Measurements from ENCODE around the gene UTP20. TPM values are rescaled to one million over a fixed set of nuclear protein-coding genes. Genes with fewer than 3 reads are reported as not detected.

The UTP20 gene
- total RNA-seq, 1 donor from 2014 or later: 47.4 TPM

DNA sequence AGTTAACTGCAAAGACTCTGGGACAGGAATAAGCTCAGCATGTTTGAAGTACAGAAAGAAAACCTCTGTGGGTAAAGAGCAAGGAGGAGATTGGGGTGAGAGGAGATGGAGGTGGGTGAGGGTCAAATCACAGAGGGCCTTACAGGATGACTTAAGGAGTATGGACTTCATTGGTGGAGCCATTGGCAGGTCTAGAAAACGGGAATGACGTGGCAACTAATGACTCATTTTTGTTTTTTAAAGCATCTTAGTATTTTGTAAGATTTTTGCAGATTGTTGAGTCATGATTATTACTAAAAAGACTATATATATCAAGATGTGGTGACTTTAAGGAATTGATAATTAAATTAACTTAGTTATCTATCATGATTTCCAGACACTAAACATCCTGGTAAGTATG lies 18.5 kb downstream of the UTP20 start:
- intact Hi-C loops (cut with micrococcal nuclease): no loop called here

DNA sequence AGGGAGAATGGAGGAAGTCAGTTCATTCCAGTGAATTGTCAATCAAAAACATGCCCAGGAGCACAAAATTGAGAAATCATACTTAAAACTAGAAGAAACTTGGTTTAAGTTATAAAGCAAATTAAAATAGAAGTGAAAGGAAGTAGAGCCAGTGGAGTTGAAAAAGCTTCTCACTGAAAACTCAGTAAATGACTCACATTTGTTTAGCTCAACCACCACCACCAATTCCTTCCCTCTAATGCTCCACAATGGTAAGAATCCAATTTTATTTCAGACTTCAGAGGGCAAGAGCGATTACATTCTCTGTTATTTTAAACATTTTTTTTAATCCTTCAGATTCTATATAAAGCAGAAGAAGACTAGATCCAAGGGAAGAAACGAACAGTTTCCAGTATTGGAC lies 19.4 kb downstream of the UTP20 start:
- H3K9me3 Mint-ChIP-seq: no peaks in the 10 kb centered on the region
- no peak overlapping the region for H3K4me3 Mint-ChIP-seq
- no peak overlapping the region for H3K27ac Mint-ChIP-seq
- no peak for DNase-seq
- H3K4me1 Mint-ChIP-seq: no peaks in the 10 kb centered on the region
- no peaks in the 10 kb centered on the region for H3K27me3 Mint-ChIP-seq
- intact Hi-C loops (cut with micrococcal nuclease): no loop called here
- peaks cover 54% of the 10 kb centered on the region for H3K36me3 Mint-ChIP-seq (ENCODE audit: low read depth)

More for the DNA sequence above, 18.5 kb downstream of the UTP20 start:
- no peak overlapping the region for H3K27ac Mint-ChIP-seq
- no peaks in the 10 kb centered on the region for H3K9me3 Mint-ChIP-seq
- H3K36me3 Mint-ChIP-seq (ENCODE audit: low read depth): peaks cover 54% of the 10 kb centered on the region
- no peak for DNase-seq
- H3K27me3 Mint-ChIP-seq: no peaks in the 10 kb centered on the region
- H3K4me3 Mint-ChIP-seq: no peak overlapping the region
- no peaks in the 10 kb centered on the region for H3K4me1 Mint-ChIP-seq

DNA sequence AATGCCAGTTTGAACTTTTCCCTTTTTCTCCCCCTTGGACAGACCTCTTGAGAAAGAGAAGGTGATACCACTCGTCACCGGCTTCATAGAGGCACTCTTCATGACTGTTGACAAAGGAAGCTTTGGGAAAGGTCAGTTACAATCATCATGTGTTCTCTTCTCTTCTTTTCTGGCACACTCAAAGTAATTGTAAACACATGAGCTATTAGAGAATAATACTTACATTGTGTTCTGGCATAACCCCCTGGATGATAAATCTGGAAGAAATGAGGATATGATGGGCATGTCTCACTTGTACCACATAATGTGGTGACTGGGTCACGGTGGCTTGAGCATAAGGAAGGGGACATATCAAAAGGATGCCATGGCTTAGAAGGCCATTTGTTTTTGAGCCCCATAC lies 20.0 kb downstream of the UTP20 start:
- Mint-ChIP-seq H3K36me3 (ENCODE audit: low read depth) (peaks cover 56% of the 10 kb centered on the region), H3K27ac (no peak overlapping the region), H3K27me3 (no peaks in the 10 kb centered on the region), H3K9me3 (no peaks in the 10 kb centered on the region), H3K4me1 (no peaks in the 10 kb centered on the region), H3K4me3 (no peak overlapping the region)
- intact Hi-C loops (cut with micrococcal nuclease): no loop called here
- DNase-seq: no peak

DNA sequence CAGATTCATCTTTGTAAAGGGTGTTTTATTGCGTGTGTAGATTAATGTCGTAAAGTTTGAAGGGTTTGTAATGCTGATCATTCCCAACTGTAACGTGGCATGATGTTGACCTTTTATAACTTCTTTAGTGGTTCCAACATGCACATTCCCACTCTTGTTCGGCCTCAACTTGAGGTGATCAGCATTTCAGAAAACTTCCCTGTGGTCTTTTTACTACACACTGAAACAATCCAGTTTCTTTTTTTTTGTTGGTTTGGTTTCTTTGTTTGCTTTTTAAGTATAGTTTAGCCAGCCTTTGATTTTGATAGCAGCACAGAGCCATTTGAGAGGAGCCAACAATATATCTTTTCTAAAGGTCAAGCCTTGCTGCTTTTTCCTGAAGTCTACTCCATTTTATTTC lies 22.8 kb downstream of the UTP20 start:
- H3K27me3 Mint-ChIP-seq: no peaks in the 10 kb centered on the region
- no peak overlapping the region for H3K4me3 Mint-ChIP-seq
- H3K27ac Mint-ChIP-seq: no peak overlapping the region
- H3K4me1 Mint-ChIP-seq: no peaks in the 10 kb centered on the region
- intact Hi-C loops (cut with micrococcal nuclease): no loop called here
- DNase-seq: no peak
- H3K36me3 Mint-ChIP-seq (ENCODE audit: low read depth): peaks cover 63% of the 10 kb centered on the region
- H3K9me3 Mint-ChIP-seq: no peaks in the 10 kb centered on the region

DNA sequence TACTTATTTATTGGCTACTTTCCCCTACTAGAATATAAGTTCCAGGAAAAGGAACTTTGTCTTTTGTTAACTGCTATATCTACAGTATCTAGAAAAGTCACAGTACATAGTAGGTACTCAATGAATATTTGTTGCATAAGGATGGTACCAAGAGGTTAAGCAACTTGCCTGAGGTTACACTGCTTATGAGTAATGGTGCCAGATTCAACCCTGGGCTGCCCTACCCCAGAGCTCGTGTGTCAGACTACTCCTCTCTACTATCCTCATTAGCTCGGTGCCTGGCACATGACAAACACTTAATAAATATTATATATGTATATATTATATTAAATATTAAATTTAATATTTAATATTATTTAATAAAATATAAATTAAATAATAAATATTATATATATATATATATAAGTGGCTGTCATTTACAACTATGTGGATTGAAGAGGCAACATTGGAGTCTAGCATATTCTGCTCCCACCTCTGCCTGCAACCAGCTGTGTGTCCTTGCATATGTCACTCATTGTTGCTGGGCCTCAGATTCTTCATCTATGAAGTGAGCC lies 25.4 kb downstream of the UTP20 start:
- H3K9me3 Mint-ChIP-seq: no peaks in the 10 kb centered on the region
- peaks cover 61% of the 10 kb centered on the region for H3K36me3 Mint-ChIP-seq (ENCODE audit: low read depth)
- no peaks in the 10 kb centered on the region for H3K27me3 Mint-ChIP-seq
- no peaks in the 10 kb centered on the region for H3K4me1 Mint-ChIP-seq
- H3K27ac Mint-ChIP-seq: peak overlapping the region; percentile 13
- H3K4me3 Mint-ChIP-seq: no peak overlapping the region
- intact Hi-C loops (cut with micrococcal nuclease): no loop called here
- no peak for DNase-seq

DNA sequence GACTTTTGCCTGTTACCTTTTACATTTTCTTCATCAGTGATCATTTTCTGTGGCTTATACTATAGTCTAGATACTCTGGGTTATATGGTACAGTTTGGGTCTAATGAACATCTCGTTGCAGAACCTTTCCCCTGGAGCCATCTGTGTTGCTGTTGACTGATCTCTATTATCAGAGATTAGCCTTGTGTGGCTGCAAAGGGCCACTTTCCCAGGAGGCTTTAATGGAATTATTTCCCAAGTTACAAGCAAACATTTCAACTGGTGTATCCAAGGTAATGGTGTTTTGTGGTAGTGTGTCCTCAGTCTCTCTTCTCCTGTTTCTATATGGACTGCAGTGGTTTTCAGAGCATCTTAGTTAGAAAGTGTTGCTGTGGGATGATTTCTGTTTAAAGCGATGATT lies 25.9 kb downstream of the UTP20 start:
- no peaks in the 10 kb centered on the region for H3K9me3 Mint-ChIP-seq
- intact Hi-C loops (cut with micrococcal nuclease): no loop called here

DNA sequence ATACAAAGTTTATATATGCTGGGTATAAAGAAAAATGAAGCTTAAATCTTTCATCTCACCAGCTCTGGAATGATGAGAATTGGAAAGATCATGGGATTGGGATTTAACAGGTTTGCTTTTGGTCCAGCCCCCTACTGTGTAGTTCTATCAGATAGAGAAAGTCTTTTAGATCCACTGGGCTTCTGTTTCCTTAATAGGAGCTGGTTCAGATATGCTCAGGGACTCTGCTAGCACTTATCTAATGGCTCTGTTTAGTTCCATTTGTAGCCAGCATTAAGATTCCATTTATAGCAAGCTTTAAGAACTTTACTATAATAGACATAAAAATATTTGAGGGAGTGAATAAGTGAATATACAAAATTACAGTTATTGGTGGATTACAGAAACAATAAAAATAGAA lies 42.6 kb downstream of the UTP20 start:
- intact Hi-C loops (cut with micrococcal nuclease): loop anchor here (5.0 kb wide), 1 partner anchor 495 kb away; no protein-coding TSS in a partner anchor
- H3K36me3 Mint-ChIP-seq (ENCODE audit: low read depth): peaks cover 40% of the 10 kb centered on the region

More for the DNA sequence above, 25.9 kb downstream of the UTP20 start:
- no peak overlapping the region for H3K4me3 Mint-ChIP-seq
- peaks cover 63% of the 10 kb centered on the region for H3K36me3 Mint-ChIP-seq (ENCODE audit: low read depth)
- H3K27ac Mint-ChIP-seq: no peak overlapping the region
- H3K4me1 Mint-ChIP-seq: no peaks in the 10 kb centered on the region
- DNase-seq: no peak
- H3K27me3 Mint-ChIP-seq: no peaks in the 10 kb centered on the region

DNA sequence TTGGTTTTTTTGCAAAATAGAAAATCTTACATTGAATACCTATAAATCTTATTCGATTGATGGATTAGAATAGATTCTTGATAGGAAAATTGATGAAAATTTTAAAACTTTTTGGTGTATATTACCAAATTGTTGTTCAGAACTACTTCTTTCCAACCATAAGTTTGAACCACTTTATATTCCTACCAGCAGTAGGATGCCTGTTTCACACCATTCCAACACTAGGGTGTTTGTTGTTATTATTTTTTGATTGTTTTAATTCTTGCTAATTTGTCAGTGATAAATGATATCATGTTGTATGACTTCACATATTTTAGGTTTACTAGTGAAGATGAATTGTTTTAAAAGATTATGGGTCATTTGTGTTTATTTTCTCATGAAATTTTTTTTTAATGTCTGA lies 43.4 kb downstream of the UTP20 start:
- H3K36me3 Mint-ChIP-seq (ENCODE audit: low read depth): peaks cover 37% of the 10 kb centered on the region
- intact Hi-C loops (cut with micrococcal nuclease): loop anchor here (5.0 kb wide), 1 partner anchor 496 kb away; no protein-coding TSS in a partner anchor
- H3K9me3 Mint-ChIP-seq: no peaks in the 10 kb centered on the region
- no peak overlapping the region for H3K27ac Mint-ChIP-seq
- no peak overlapping the region for H3K4me3 Mint-ChIP-seq
- no peaks in the 10 kb centered on the region for H3K4me1 Mint-ChIP-seq
- no peak for DNase-seq
- no peaks in the 10 kb centered on the region for H3K27me3 Mint-ChIP-seq

More for the DNA sequence above, 42.6 kb downstream of the UTP20 start:
- DNase-seq: no peak
- no peaks in the 10 kb centered on the region for H3K9me3 Mint-ChIP-seq
- H3K4me1 Mint-ChIP-seq: no peaks in the 10 kb centered on the region
- H3K27ac Mint-ChIP-seq: no peak overlapping the region
- no peak overlapping the region for H3K4me3 Mint-ChIP-seq
- no peaks in the 10 kb centered on the region for H3K27me3 Mint-ChIP-seq

DNA sequence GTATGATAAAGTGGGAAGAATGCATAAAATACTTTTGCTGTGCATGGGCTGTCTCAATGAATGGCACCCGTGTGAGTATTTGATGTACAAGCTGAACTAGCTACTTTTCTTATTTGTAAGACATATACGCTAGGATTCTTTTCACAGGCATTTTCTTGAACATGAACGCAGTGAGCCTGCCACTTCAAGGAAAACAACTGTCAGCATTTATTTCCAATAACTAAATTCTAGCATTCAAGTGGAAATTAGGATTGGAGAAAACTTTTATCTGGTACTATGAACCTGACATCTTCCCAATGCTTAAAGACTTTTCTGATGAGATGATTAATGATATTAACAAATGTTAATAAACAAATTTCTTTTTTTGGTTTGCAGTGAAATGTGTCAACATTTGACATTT lies 45.7 kb downstream of the UTP20 start:
- Mint-ChIP-seq H3K36me3 (ENCODE audit: low read depth) (peaks cover 47% of the 10 kb centered on the region), H3K27ac (no peak overlapping the region), H3K9me3 (no peaks in the 10 kb centered on the region), H3K27me3 (no peaks in the 10 kb centered on the region), H3K4me1 (no peaks in the 10 kb centered on the region), H3K4me3 (no peak overlapping the region)
- intact Hi-C loops (cut with micrococcal nuclease): no loop called here
- DNase-seq: no peak

DNA sequence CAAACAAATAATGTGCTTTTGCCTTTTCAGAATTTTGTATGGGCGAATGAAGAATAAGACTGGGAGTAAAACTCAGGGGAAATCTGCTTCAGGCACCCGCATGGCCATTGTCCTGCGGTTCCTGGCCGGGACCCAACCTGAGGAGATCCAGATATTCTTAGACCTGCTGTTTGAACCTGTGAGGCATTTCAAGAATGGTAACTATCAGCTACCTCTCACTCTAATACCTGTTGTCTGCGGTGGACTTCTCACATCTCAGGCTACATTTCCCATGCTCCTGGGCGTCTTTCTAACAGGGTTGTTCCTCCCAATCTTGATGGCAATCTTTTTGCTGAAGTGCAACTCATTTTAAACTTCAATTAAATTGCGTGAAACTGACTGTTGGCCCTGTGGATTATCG lies 47.1 kb downstream of the UTP20 start:
- no peak for DNase-seq
- intact Hi-C loops (cut with micrococcal nuclease): no loop called here
- no peak overlapping the region for H3K27ac Mint-ChIP-seq
- H3K4me3 Mint-ChIP-seq: no peak overlapping the region
- H3K36me3 Mint-ChIP-seq (ENCODE audit: low read depth): peaks cover 46% of the 10 kb centered on the region
- H3K9me3 Mint-ChIP-seq: no peaks in the 10 kb centered on the region
- H3K4me1 Mint-ChIP-seq: no peaks in the 10 kb centered on the region
- no peaks in the 10 kb centered on the region for H3K27me3 Mint-ChIP-seq

DNA sequence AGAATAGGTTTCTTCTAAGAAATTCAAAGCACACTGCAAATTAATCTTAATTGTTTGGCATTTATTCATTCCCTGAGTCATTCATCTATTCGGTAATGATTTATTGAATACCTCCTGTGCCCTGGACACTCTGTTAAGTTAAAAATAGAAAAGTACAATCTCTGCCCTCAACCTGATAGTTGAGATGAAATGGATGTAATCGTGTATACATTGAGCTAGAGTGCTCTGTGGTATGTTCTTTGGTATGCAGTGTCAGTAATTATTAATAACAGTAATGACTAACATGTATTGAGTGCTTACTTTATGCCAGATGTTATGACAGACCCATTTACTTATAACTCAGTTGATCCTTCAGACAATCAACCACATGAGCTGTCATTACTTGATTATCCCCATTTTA lies 47.6 kb downstream of the UTP20 start:
- no peaks in the 10 kb centered on the region for H3K9me3 Mint-ChIP-seq
- intact Hi-C loops (cut with micrococcal nuclease): no loop called here
- H3K36me3 Mint-ChIP-seq (ENCODE audit: low read depth): peaks cover 49% of the 10 kb centered on the region
- H3K4me3 Mint-ChIP-seq: no peak overlapping the region
- H3K4me1 Mint-ChIP-seq: no peaks in the 10 kb centered on the region
- no peak for DNase-seq
- H3K27ac Mint-ChIP-seq: no peak overlapping the region
- no peaks in the 10 kb centered on the region for H3K27me3 Mint-ChIP-seq

DNA sequence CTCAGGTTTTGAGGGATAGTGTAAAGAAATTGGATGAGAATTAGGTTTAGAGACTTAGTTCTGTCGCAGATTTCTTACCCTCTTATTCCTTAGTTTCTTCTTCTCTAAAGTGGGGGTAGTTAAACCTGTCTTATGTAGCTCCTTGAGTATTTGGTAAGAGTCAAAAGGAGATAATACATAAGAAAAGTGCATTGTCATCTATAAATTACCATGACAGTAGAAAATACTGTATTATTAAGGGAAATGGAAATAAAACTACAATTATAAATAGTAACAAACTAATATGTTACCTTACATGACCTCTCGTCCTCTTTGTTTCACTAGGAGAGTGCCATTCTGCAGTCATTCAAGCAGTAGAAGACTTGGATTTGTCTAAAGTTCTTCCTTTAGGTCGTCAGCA lies 49.0 kb downstream of the UTP20 start:
- no peak overlapping the region for H3K27ac Mint-ChIP-seq
- H3K27me3 Mint-ChIP-seq: no peaks in the 10 kb centered on the region
- no peaks in the 10 kb centered on the region for H3K9me3 Mint-ChIP-seq
- no peaks in the 10 kb centered on the region for H3K4me1 Mint-ChIP-seq
- intact Hi-C loops (cut with micrococcal nuclease): no loop called here
- peaks cover 55% of the 10 kb centered on the region for H3K36me3 Mint-ChIP-seq (ENCODE audit: low read depth)
- no peak overlapping the region for H3K4me3 Mint-ChIP-seq
- no peak for DNase-seq

DNA sequence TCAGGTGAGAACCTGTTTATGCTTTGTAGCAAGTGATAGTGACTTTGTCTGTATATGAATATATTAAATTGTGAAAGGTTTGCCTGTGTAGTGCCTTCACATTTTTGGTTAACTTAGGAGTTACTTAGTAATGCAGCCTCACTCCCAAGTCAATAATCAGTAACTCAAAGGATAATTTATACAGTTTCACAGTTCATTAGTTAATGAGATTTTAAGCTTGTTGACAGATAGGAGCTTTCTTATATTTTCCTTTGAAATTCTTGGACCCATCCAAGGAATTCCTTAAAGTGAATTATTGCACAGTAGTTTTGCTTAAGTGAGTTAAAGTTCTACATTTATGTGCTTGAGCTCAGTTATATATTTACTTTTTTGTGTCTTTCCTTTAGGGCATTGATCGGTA lies 50.7 kb downstream of the UTP20 start:
- no peaks in the 10 kb centered on the region for H3K9me3 Mint-ChIP-seq
- no peaks in the 10 kb centered on the region for H3K27me3 Mint-ChIP-seq
- intact Hi-C loops (cut with micrococcal nuclease): no loop called here

DNA sequence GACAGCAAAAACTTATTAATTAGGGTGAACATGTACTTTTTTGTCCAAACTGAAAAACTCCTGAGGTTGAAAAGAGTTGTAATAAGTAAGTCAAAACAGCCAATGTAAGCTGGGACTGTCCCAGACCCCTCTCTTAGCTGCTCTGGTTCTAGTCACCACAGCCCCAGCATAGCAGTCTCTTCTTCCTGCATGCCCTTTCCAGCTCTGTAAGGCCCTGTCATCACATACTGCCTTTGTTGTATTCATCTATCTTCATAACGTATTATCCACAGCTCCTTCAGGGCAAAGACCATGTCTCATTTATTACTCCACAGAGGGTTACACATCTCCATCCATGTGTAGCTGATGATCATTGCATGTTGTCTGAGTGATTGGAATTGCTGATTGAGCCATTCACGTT lies 56.5 kb downstream of the UTP20 start:
- Mint-ChIP-seq H3K27me3 (no peaks in the 10 kb centered on the region), H3K9me3 (no peaks in the 10 kb centered on the region), H3K4me3 (no peak overlapping the region), H3K36me3 (ENCODE audit: low read depth) (peaks cover 43% of the 10 kb centered on the region), H3K27ac (no peak overlapping the region), H3K4me1 (no peaks in the 10 kb centered on the region)
- intact Hi-C loops (cut with micrococcal nuclease): no loop called here
- no peak for DNase-seq

More for the DNA sequence above, 50.7 kb downstream of the UTP20 start:
- peaks cover 60% of the 10 kb centered on the region for H3K36me3 Mint-ChIP-seq (ENCODE audit: low read depth)
- no peaks in the 10 kb centered on the region for H3K4me1 Mint-ChIP-seq
- no peak overlapping the region for H3K27ac Mint-ChIP-seq
- H3K4me3 Mint-ChIP-seq: no peak overlapping the region
- no peak for DNase-seq

DNA sequence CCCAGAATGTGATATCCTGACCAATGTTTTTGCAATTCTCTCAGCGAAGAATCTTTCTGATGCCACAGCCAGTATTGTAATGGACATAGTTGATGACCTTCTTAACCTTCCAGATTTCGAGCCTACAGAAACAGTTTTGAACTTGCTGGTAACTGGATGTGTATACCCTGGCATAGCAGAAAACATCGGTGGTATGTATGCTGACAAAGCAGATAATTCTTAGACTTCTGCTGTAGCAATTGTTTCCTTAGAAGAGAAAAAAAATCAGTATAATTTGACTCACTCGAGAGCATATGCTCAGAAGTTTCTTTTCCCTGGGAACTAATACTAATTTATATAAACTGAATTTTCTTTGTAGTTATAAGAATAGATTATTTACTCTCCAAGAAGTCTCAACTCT lies 58.2 kb downstream of the UTP20 start:
- no peak for DNase-seq
- H3K9me3 Mint-ChIP-seq: no peaks in the 10 kb centered on the region
- H3K27ac Mint-ChIP-seq: no peak overlapping the region
- peaks cover 40% of the 10 kb centered on the region for H3K36me3 Mint-ChIP-seq (ENCODE audit: low read depth)
- no peaks in the 10 kb centered on the region for H3K4me1 Mint-ChIP-seq
- H3K4me3 Mint-ChIP-seq: no peak overlapping the region
- intact Hi-C loops (cut with micrococcal nuclease): no loop called here
- no peaks in the 10 kb centered on the region for H3K27me3 Mint-ChIP-seq
